Endodermal cell (in vitro differentiated cells): ENCODE data around the gene SPTLC3. TPM values are rescaled to one million over a fixed set of nuclear protein-coding genes. Genes with fewer than 3 reads are reported as not detected.

Experiments
- DNase-seq: peaks from one replicate; pipeline ENCODE4 v3.0.0-alpha.2; 2017
- H3K27ac ChIP-seq: 2 replicates; pipeline ENCODE4 v1.5.1; 2013; ENCODE audit warnings: mild to moderate bottlenecking, low read depth, low read length, moderate library complexity
- H3K27me3 ChIP-seq: 2 replicates; pipeline ENCODE4 v1.6.1; 2013; ENCODE audit warnings: mild to moderate bottlenecking, low read length, moderate library complexity; ENCODE audit not compliant: insufficient read depth, control insufficient read depth, poor library complexity, severe bottlenecking
- H3K36me3 ChIP-seq: 2 replicates; pipeline ENCODE4 v1.7.0; 2013; ENCODE audit warnings: mild to moderate bottlenecking, low read length, moderate library complexity; ENCODE audit not compliant: control insufficient read depth, insufficient read depth
- H3K4me1 ChIP-seq: one replicate; pipeline ENCODE4 v1.7.0; 2013; ENCODE audit warnings: low read length; ENCODE audit not compliant: control insufficient read depth, insufficient read depth
- H3K4me3 ChIP-seq: 2 replicates; pipeline ENCODE4 v1.5.1; 2013; ENCODE audit warnings: mild to moderate bottlenecking, low read length, moderate library complexity
- H3K9ac ChIP-seq: 2 replicates; pipeline ENCODE4 v1.6.1; 2013; ENCODE audit warnings: mild to moderate bottlenecking, low read length, moderate library complexity; ENCODE audit not compliant: poor library complexity, severe bottlenecking; ENCODE audit errors: extremely low read depth
- H3K9me3 ChIP-seq: 2 replicates; pipeline ENCODE4 v1.6.1; 2013; ENCODE audit warnings: mild to moderate bottlenecking, low read length, moderate library complexity; ENCODE audit not compliant: control insufficient read depth
- H3K27ac Mint-ChIP-seq: 2 replicates; pipeline ENCODE4 v1.8.0; 2020; ENCODE audit warnings: mixed read lengths
- H3K27me3 Mint-ChIP-seq: 2 replicates; pipeline ENCODE4 v1.8.0; 2021; ENCODE audit warnings: mild to moderate bottlenecking, mixed read lengths; ENCODE audit not compliant: insufficient read depth
- H3K36me3 Mint-ChIP-seq: 2 replicates; pipeline ENCODE4 v1.8.0; 2020; ENCODE audit warnings: low read depth, mixed read lengths
- H3K4me1 Mint-ChIP-seq: 2 replicates; pipeline ENCODE4 v1.8.0; 2020; ENCODE audit warnings: mixed read lengths
- H3K4me3 Mint-ChIP-seq: 2 replicates; pipeline ENCODE4 v1.8.0; 2020; ENCODE audit warnings: mild to moderate bottlenecking, moderate library complexity, mixed read lengths
- H3K9me3 Mint-ChIP-seq: 2 replicates; pipeline ENCODE4 v1.8.0; 2020; ENCODE audit warnings: mild to moderate bottlenecking, mixed read lengths
- CTCF ChIP-seq: fragments of 200-600 bp; sonication (generic); conservative IDR thresholded peaks from 2 replicates; pipeline ENCODE4 v1.5.0; 2021; ENCODE audit warnings: antibody characterized with exemption, mild to moderate bottlenecking
- WGBS, 2 experiments: methylation state at CpG; one replicate each; pipeline versions ENCODE4 v1.1.5 to v1.1.7; 2013; ENCODE audit warnings: missing lambda C conversion rate in 2 of 2, mixed read lengths in 1 of 2; ENCODE audit not compliant: insufficient coverage in 1 of 2, insufficient read length in 1 of 2; 5-methylcytosine and 5-hydroxymethylcytosine counted together
- total RNA-seq, 2 donors: library from RNA; stranded (reverse); fragmentation: NEBNext Ultra II Directional in 1 of 2; extraction: Animal tissue kit (Norgen Biotek cat#: 25700) in 1 of 2; gene quantifications; 2 replicates in 1 of 2; 3 replicates in 1 of 2; pipeline ENCODE4 v1.2.1, GENCODE V29; 2021

Gene SPTLC3
- total RNA-seq, 2 donors from 2014 or later, result 1.6 TPM

GRCh38 chr20:13170771-13171170 lies 162.0 kb downstream of the SPTLC3 start:
- H3K36me3 ChIP-seq, result no peaks in the 10 kb centered on the region
- H3K4me3 Mint-ChIP-seq, result no peak overlapping the region
- no peak for DNase-seq
- H3K9ac ChIP-seq, result no peak overlapping the region
- H3K36me3 Mint-ChIP-seq, result no peaks in the 10 kb centered on the region
- H3K9me3 ChIP-seq, result no peaks in the 10 kb centered on the region
- no peak overlapping the region for H3K27ac ChIP-seq
- H3K27me3 Mint-ChIP-seq, result no peaks in the 10 kb centered on the region
- WGBS, 2 experiments, result 93% methylated on average over 2 of the region's 3 CpGs; no CpG with 5 or more reads in 1 of the 2 experiments
- TF ChIP-seq CTCF, result no peak
- H3K27me3 ChIP-seq, result no peaks in the 10 kb centered on the region
- H3K4me3 ChIP-seq, result no peak overlapping the region
- H3K4me1 Mint-ChIP-seq, result no peaks in the 10 kb centered on the region
- H3K4me1 ChIP-seq, result no peaks in the 10 kb centered on the region
- H3K27ac Mint-ChIP-seq, result no peak overlapping the region
- no peaks in the 10 kb centered on the region for H3K9me3 Mint-ChIP-seq

GRCh38 chr20:13173201-13173600 lies 164.4 kb downstream of the SPTLC3 start:
- H3K4me3 Mint-ChIP-seq, result no peak overlapping the region
- Histone ChIP-seq H3K27me3 (no peaks in the 10 kb centered on the region), H3K4me3 (no peak overlapping the region), H3K36me3 (no peaks in the 10 kb centered on the region), H3K9ac (no peak overlapping the region), H3K9me3 (no peaks in the 10 kb centered on the region), H3K4me1 (no peaks in the 10 kb centered on the region), H3K27ac (no peak overlapping the region)
- WGBS, 2 experiments, result 86 to 93% methylated on average over 1 to 2 of the region's 2 CpGs
- DNase-seq, result no peak
- no peak for TF ChIP-seq CTCF
- no peaks in the 10 kb centered on the region for H3K4me1 Mint-ChIP-seq
- peaks cover 2% of the 10 kb centered on the region for H3K27me3 Mint-ChIP-seq
- H3K9me3 Mint-ChIP-seq, result no peaks in the 10 kb centered on the region
- no peak overlapping the region for H3K27ac Mint-ChIP-seq
- no peaks in the 10 kb centered on the region for H3K36me3 Mint-ChIP-seq

- peaks cover 2% of the 10 kb centered on the region for H3K27me3 Mint-ChIP-seq
These were observed 165.6 kb downstream of the SPTLC3 start for GRCh38 chr20:13174402-13174801.

More at GRCh38 chr20:13174402-13174801, 165.6 kb downstream of the SPTLC3 start:
- no peaks in the 10 kb centered on the region for H3K4me1 ChIP-seq
- no peak overlapping the region for H3K27ac Mint-ChIP-seq
- no peaks in the 10 kb centered on the region for H3K9me3 Mint-ChIP-seq
- H3K4me3 ChIP-seq, result no peak overlapping the region
- no peaks in the 10 kb centered on the region for H3K9me3 ChIP-seq
- H3K36me3 Mint-ChIP-seq, result no peaks in the 10 kb centered on the region
- no peak overlapping the region for H3K27ac ChIP-seq
- DNase-seq, result no peak
- no peak overlapping the region for H3K9ac ChIP-seq
- 88 to 89% methylated on average over 7 to 8 of the region's 9 CpGs for WGBS, 2 experiments
- no peaks in the 10 kb centered on the region for H3K27me3 ChIP-seq
- TF ChIP-seq CTCF, result no peak
- H3K4me1 Mint-ChIP-seq, result no peaks in the 10 kb centered on the region
- no peaks in the 10 kb centered on the region for H3K36me3 ChIP-seq
- no peak overlapping the region for H3K4me3 Mint-ChIP-seq
